Measurements from ENCODE around the gene KRTAP4-8.

- TF ChIP-seq CTCF (IDR thresholded peaks at IDR 0.05), result no peak
- no peak for TF ChIP-seq POLR2AphosphoS5 (IDR thresholded peaks at IDR 0.05)
Measured at GRCh38 chr17:41121742-41122141, 23.8 kb upstream of the KRTAP4-8 start.
